ENCODE measurements around the gene KLHL14. TPM values are rescaled to one million over a fixed set of nuclear protein-coding genes. Genes with fewer than 3 reads are reported as not detected.

Gene KLHL14
- total RNA-seq, 4 donors from 2014 or later = 0.14 to 0.75 (median 0.64) TPM; not detected in 1

- 79 to 82% methylated on average over 4 of the region's 4 CpGs for WGBS, 2 donors (ENCODE audit: low coverage in 1 of 2)
- H3K4me3 ChIP-seq = no peak overlapping the region
- peaks cover 2% of the 10 kb centered on the region for H3K27me3 ChIP-seq
- TF ChIP-seq POLR2AphosphoS5 (IDR thresholded peaks at IDR 0.05) (no peak), POLR2A (IDR thresholded peaks at IDR 0.05) (no peak)
- in situ Hi-C loops (cut with MboI; ENCODE audit: low pct_ligation_motif_present in 1 of 4, low pct_unique_long_range_greater_than_20kb in 1 of 4, low sequenced_read_pairs in 3 of 4) (no loop called here), intact Hi-C loops (cut with DNase I; ENCODE audit: low total_unique reads) (no loop called here)
- no peaks in the 10 kb centered on the region for H3K4me1 ChIP-seq
- H3K36me3 ChIP-seq = no peaks in the 10 kb centered on the region
- H3K27ac ChIP-seq = no peak overlapping the region
- DNase-seq = no peak
- no peaks in the 10 kb centered on the region for H3K9me3 ChIP-seq
Observed at GRCh38 chr18:32683044-32683443, 89.8 kb downstream of the KLHL14 start.

GRCh38 chr18:32677578-32677977 lies 95.2 kb downstream of the KLHL14 start:
- Histone ChIP-seq H3K36me3 (no peaks in the 10 kb centered on the region), H3K27ac (no peak overlapping the region), H3K27me3 (peaks cover 2% of the 10 kb centered on the region), H3K4me1 (no peaks in the 10 kb centered on the region), H3K9me3 (no peaks in the 10 kb centered on the region), H3K4me3 (no peak overlapping the region)
- no peak for DNase-seq
- TF ChIP-seq POLR2AphosphoS5 (IDR thresholded peaks at IDR 0.05) = no peak
- TF ChIP-seq POLR2A (IDR thresholded peaks at IDR 0.05) = no peak
- no peak for TF ChIP-seq EP300 (IDR thresholded peaks at IDR 0.05; ENCODE audit: low read depth)
- TF ChIP-seq CTCF (IDR thresholded peaks at IDR 0.05) = no peak
- in situ Hi-C loops (cut with MboI; ENCODE audit: low pct_ligation_motif_present in 1 of 4, low pct_unique_long_range_greater_than_20kb in 1 of 4, low sequenced_read_pairs in 3 of 4) (no loop called here), intact Hi-C loops (cut with DNase I; ENCODE audit: low total_unique reads) (no loop called here)

- no peaks in the 10 kb centered on the region for H3K9me3 ChIP-seq
- H3K4me3 ChIP-seq = no peak overlapping the region
- H3K27ac ChIP-seq = no peak overlapping the region
- 28 to 31% methylated on average over 2 of the region's 2 CpGs for WGBS, 2 donors (ENCODE audit: low coverage in 1 of 2)
- no peaks in the 10 kb centered on the region for H3K27me3 ChIP-seq
- no peaks in the 10 kb centered on the region for H3K36me3 ChIP-seq
- in situ Hi-C loops (cut with MboI; ENCODE audit: low pct_ligation_motif_present in 1 of 4, low pct_unique_long_range_greater_than_20kb in 1 of 4, low sequenced_read_pairs in 3 of 4) = no loop called here
- no peaks in the 10 kb centered on the region for H3K4me1 ChIP-seq
- TF ChIP-seq CTCF (IDR thresholded peaks at IDR 0.05) = no peak
- TF ChIP-seq POLR2A (IDR thresholded peaks at IDR 0.05) = no peak
- no peak for TF ChIP-seq POLR2AphosphoS5 (IDR thresholded peaks at IDR 0.05)
- no peak for TF ChIP-seq EP300 (IDR thresholded peaks at IDR 0.05; ENCODE audit: low read depth)
- DNase-seq = no peak
- intact Hi-C loops (cut with DNase I; ENCODE audit: low total_unique reads) = no loop called here
Observed at GRCh38 chr18:32674491-32674890, 98.3 kb downstream of the KLHL14 start.

GRCh38 chr18:32672398-32672797 lies 100.4 kb downstream of the KLHL14 start:
- DNase-seq = no peak
- no peaks in the 10 kb centered on the region for H3K9me3 ChIP-seq
- TF ChIP-seq POLR2AphosphoS5 (IDR thresholded peaks at IDR 0.05) = no peak
- no peak for TF ChIP-seq CTCF (IDR thresholded peaks at IDR 0.05)
- no peak for TF ChIP-seq EP300 (IDR thresholded peaks at IDR 0.05; ENCODE audit: low read depth)
- TF ChIP-seq POLR2A (IDR thresholded peaks at IDR 0.05) = no peak
- intact Hi-C loops (cut with DNase I; ENCODE audit: low total_unique reads) = no loop called here
- H3K27me3 ChIP-seq = no peaks in the 10 kb centered on the region
- 12 to 51% methylated on average over 1 of the region's 1 CpG for WGBS, 2 donors (ENCODE audit: low coverage in 1 of 2)
- H3K27ac ChIP-seq = no peak overlapping the region
- no peak overlapping the region for H3K4me3 ChIP-seq
- no peaks in the 10 kb centered on the region for H3K36me3 ChIP-seq
- H3K4me1 ChIP-seq = no peaks in the 10 kb centered on the region
- in situ Hi-C loops (cut with MboI; ENCODE audit: low pct_ligation_motif_present in 1 of 4, low pct_unique_long_range_greater_than_20kb in 1 of 4, low sequenced_read_pairs in 3 of 4) = no loop called here

GRCh38 chr18:32670727-32671126 lies 102.1 kb downstream of the KLHL14 start:
- no peak for TF ChIP-seq CTCF (IDR thresholded peaks at IDR 0.05)
- TF ChIP-seq POLR2AphosphoS5 (IDR thresholded peaks at IDR 0.05) = no peak
- TF ChIP-seq POLR2A (IDR thresholded peaks at IDR 0.05) = no peak
- no peak for TF ChIP-seq EP300 (IDR thresholded peaks at IDR 0.05; ENCODE audit: low read depth)
- in situ Hi-C loops (cut with MboI; ENCODE audit: low pct_ligation_motif_present in 1 of 4, low pct_unique_long_range_greater_than_20kb in 1 of 4, low sequenced_read_pairs in 3 of 4) (no loop called here), intact Hi-C loops (cut with DNase I; ENCODE audit: low total_unique reads) (no loop called here)
- H3K27me3 ChIP-seq = no peaks in the 10 kb centered on the region
- DNase-seq = no peak
- no peaks in the 10 kb centered on the region for H3K9me3 ChIP-seq
- no peaks in the 10 kb centered on the region for H3K36me3 ChIP-seq
- H3K4me3 ChIP-seq = no peak overlapping the region
- no peak overlapping the region for H3K27ac ChIP-seq
- H3K4me1 ChIP-seq = no peaks in the 10 kb centered on the region
